T-helper 22 cell (primary cell): Measurements from ENCODE around the gene CLEC2L.

Experiments used
- DNase-seq: peaks from one replicate; pipeline ENCODE4 v3.0.0-alpha.2; 2020; ENCODE audit warnings: low read depth

Gene CLEC2L

DNA sequence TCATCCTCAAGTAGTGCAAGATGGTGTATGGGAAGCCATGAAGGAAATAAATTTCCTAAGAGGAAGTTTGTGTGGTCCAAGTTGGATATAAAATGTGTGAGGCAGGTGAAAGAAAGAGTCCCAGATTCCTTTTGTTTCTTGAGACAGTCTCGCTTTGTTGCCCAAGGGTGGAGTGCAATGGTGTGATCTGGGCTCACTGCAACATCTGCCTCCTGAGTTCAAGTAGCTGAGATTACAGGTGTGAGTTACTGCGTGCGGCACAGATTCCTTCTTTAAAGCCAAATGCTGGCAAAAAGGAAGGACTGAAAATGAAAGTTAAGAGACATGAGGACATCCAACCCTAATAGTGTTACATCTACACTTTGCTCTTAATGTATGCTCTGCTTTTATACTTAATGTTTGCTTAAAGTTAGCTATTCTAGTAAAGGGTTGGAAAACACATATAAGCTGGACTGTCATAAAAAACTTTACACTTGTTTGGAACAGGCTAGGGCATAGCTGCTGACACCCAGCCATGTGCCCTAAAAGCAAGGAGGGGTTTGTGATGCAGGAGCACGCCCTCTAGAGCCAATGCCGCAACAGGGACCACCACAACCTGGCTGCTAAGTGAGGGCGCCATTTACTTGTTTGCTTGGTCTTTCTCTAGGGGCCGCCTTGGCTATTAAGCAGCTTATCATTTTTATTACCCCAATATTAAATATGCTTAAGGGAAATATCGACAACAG, 34.5 kb downstream of the CLEC2L start:
- DNase-seq: no peak

DNA sequence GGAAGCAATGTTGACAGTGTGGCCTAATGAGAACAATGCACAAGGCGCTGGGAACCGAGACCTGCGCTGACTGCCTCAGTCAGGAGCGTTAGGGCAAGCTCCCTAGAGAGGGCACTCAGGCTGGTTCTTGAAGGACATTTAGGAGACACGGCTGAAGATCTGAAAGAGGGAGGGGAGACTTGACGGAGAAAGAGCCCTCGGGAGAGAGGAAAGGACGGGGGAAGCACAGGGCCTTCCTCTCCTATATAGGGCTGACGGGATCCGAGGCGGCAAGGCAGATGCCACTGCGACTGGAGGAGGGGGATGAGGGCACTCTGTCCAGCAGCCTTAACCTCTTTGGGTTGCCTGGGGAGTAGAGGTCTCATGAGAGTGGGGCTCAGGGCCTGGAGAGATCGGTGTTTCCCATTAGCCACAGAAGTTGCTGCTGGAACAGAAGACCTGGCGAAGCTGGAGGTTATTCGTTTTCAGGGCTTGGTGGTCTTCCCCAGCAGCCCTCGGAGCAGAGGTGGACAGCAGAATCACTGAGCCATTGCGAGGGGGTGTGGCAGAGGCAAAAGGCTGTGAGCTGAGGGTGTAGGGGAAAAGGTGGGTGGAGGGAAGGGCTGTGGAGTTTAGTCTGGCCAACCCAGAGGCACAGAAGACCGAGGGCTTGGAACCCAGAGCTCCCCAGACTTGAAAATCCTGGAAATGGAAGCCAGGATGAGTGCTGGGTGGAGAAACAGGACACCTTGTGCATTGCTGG, 36.0 kb downstream of the CLEC2L start:
- DNase-seq: no peak

DNA sequence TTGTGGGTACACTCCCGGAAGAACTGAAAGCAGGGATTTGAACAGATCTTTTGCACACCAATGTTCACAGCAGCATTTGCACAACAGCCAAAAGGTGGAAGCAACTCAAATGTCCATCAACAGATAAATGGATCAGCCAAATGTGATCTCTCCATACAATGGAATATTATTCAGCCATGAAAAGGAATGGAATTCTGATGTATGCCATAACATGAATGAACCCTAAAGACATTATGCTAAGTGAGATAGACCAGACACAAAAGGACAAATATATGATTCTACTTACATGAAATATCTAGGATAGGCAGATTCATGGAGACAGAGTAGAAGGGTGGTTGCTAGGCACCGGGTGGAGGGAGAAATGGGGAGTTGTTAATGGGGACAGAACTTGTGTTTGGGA, 36.7 kb downstream of the CLEC2L start:
- no peak for DNase-seq

DNA sequence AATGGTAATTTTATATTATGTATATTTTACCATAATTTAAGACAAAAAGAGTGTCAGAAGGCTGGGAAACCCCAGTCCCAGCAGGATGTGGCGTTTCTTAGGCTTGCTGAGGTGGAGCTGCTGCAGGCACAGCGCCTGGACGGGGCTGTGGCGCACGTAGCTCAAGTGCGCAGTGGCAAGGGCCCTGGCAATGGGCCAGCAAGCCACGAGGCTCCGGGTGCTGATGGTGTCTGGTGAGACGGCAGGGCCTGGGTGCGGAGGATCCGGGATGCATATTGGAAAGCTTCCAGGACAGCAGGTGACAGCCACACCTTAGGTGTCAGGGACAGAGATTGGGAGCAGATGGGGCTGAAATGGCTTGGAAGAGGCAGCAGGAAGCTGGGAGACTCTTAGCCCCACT, 37.2 kb downstream of the CLEC2L start:
- DNase-seq: no peak

DNA sequence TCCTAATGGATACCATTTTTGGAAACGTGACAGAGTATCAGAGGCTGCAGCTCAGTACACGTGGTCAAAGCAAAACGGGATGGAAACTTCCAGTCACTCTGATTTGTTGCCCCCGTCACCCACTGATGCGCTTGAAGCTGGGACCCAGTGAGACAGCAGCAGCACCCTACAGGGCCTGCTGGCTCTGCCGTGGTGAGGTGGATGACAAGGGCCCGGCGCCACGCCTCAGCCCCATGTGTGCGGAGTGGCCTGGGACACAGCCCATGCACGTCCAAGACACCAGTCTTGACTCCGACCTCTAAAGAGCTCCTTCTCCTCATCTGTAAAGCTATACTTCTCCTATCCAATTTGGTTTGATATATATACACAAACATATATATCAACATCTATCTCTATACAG, 39.0 kb downstream of the CLEC2L start:
- DNase-seq: no peak

DNA sequence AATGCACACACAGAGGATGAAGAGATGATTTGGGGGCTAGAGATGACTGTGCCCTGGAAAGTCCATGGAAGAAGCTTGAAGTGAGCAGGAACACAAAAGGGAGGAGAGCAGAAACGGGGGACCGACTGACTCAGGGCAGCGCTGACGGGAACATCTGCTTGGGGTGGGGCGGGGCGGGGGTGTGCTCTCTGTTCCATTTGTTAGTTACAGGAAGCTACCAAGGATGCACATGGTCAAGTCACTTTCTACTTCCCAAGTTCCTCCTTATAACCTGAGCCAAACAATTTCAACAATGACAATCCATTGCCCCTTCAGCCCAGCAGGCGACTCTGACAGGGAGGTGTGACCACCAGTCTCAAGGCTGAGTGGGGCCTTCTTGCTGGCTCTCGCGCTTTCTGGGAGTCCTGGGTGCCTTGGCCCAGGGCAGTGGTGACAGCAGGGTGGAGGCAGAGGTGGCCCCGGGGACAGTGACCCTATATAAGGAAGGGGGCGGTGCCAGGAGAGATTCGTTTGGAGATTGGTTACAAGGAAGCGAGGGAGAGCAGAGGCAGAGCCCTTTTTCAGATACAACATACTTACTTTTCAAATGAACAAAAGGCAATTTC, 39.6 kb downstream of the CLEC2L start:
- no peak for DNase-seq

DNA sequence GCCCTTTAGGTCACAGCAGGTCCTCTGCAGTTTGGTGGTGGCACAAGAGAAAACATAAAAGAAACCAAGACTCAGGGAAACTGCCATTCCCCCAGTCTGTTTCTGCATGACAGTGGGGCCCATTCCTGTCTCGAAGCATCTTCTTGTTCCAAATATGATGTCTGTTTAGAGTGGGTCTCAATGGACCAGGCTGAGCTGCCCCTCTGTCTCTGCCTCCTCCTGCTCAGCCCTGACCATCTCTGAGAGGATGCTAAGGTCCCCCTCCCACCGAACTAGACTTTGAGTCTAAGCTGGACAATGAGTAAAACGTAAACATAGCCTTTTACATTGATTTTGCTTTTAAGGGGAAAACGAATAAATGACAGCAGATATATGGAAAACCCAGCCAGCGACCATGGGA, 40.4 kb downstream of the CLEC2L start:
- DNase-seq: no peak

DNA sequence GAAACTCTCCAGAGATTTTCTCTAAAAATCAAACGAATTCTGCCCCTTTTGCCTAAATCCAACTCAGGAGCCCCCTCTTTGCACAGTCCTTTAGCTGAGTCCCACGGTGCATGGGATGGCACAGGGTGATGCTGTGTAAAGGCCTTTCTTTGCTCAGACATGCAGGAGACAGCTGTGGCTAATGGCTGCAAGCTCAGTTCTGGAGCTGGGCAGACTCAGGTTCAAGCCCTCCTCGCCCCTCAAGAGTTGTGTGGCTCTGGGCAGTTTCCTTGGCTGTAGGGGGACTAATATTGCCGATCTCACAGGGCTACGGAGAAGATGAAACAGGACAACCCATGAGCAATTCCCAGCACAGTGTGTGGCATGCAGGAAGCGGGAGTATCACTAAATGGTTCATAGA, 42.6 kb downstream of the CLEC2L start:
- DNase-seq: no peak

DNA sequence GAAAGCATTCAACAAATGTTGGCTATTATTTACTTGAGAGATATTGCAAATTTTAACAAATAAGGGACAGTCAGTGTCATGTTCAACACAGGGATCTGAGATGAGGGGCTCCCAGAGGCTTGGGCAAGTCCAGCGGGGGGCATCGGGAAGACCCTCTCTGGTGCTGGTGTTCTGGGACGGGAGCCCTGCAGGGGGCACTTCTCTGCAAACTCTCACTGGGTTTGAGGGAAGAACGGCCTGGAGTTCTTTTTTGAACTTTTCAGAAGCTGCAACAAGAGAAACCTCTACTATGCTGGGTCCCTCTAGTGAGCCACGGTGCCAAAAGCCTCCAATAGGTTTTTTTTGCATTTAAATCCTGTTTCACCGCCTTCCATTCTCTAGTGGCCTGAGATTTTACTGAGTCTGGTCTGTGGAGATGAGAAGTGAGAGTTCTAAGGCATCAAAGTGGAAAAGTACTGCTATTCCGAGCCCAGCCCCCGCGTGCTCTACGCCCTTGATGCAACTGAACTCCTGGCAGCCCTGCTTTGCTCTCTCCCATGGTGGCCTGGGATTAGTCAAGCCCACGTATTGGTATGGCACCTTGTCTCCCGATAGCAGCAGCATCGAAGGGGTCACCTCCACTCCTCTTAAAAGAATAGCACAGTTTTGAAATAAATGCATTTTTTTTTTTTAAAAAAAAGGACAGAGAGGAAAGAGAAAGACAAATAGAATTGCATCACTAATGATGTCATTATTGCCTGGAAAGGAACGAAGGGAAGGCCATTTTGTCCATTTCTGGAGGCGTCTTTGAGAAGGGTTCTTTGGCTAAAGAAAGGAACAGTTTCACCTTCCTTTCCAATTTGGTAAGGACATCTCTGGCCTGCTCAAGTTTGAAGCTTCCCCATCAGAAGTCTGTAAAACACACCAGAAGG, 43.5 kb downstream of the CLEC2L start:
- DNase-seq: no peak

DNA sequence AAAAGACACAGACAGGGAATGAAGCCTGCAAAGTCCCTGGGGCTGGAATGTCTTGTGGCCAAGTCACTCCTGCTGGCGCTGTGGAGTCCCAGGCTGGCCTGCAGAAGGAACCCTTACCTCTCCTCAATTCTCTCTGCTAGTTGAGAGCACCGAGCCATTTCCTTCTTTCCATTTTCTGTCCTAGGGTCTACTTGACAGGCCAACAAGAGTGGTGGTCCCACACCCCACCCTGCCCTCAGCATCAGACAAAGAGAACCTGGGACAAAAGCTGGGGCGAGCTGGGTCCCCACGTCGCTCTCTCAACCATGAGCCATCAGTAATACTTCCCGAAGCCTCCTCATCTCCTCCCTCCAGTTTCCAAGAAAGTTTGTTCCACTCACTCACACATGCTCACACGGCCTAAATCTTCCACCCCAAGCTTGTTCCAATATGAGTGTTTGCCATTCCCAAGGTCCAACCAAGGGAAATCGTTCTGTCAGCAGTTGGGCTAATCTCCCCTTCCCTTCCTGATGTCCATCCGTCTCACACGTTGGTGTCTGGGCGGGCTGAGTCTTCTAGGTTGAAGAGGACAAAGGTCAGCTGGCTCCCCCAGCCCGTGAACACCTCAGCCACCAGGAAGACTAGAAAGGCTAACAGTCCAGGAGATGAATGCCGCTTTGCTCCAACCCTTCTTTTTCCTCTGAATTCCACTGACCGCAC, 44.3 kb downstream of the CLEC2L start:
- DNase-seq: no peak

DNA sequence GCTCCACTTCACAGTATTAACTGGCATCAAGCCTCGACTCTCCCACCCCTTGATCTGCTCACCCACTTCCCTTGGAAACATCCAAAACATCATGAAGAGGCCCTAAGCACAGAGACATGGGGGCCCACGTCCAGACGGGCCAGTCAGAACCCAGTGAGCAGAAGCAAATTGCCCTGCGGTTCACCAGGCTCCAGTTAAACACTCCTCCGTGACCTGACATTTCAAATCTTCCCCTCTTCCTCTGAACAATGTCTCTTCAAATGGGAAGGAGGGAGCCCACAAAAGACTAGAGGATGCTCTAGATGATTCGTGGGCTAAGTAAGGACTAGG, 44.8 kb downstream of the CLEC2L start:
- no peak for DNase-seq

DNA sequence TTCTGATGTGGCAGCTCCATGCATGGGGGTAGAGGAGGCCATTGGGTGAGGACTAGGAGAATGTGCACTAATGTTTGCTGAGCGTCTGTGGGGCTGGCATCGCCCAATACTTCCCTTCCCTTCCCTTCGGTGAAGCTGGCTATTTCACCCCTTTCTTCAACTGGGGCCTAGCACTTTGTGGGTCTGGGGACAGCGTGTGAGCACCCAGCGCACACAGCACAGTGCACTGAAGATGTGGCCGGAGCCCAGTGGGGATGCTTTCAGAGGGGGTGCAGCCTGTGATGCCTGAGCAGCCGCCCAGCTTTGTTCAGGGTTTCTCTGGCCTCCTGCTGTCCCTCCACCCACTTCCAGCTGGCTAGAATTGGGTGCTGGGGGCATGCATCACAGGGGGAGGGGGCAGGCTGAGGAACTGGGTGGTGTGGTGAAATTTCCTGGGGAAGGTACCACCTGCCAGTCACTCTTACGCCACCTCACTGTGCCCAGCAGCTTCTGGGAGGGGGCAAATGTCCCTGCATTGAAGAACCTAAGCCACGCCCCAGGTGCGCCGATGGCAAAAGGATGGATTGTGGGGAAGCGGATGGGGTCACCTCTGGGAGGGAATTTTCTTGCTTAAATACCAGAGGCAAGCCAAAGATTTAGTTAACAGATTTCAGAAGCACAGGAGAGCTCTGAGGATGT, 45.5 kb downstream of the CLEC2L start:
- DNase-seq: no peak

DNA sequence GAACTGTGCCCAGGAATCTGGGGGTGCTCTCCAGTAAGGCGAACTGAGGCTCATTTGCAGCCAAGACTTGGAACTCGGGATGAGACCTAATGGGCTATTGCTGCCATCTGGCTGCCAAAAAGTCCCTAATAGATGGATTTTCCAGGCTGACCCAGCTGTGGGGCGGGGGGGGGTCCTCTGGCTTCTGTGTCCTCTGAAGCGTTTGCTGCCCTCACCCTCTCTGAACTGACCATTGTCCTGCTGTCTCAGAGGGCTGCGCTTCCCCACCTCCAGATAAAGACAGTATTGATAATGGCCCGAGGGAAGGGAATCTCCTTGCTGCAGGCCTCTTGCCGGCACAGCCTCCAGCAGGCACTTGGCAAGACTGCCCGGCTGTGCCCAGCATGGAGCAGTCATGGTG, 46.6 kb downstream of the CLEC2L start:
- no peak for DNase-seq

DNA sequence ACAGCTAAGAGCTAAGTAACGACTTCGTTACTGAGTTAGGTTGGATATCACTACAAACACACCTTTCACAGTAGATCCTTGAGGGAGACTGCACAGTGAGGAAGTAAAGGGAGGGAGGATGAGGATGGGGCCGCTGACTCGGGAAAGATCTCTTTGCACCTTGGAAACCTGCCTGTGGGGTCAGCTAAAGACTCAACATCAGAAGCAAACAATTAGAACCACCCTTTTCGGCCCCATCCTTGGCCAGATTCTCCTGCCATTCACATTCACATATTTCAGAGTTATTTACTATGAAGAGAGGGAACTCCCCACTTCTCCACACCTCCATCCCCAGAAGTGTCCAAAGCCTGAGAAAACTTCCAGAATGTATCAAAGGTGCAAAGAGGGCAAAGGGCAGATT, 47.1 kb downstream of the CLEC2L start:
- DNase-seq: no peak

DNA sequence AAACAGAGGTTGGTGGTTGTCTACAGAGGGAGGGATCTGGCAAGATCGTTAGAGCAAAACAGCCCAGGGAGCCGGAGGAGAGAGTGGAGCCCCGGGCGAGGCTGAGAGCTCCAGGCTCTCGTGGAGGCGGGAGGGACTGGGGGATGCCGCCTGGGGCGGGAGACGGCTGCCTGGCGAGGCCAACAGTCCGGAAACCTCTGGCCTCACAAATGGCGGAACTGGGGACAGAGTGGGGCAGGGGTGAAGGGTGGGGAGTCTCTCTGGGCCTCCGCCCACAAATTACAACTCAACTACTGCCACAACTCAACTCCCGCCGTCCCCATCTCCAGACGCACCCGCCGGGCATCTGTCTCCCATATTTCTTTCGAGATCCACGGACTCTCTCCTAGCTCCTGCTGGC, 47.7 kb downstream of the CLEC2L start:
- no peak for DNase-seq

DNA sequence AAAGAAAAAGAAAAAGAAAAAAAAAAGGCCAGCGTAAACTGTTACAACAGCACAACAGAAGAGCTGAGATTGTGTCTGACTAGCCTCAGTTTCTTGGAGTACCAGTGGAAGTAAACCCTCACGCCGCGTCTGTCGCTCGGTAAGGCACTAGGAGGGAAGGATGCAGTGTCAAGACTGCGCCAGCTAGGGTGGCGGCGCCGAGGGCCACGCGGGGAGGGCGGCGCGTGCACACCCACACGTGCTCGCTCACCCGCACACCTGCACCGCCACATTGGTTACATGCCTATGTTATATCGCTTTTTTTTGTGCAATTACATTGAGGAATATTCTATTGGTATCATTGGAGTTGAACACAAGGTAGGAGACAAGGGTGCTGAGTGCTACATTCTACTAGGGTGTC, 48.2 kb downstream of the CLEC2L start:
- DNase-seq: no peak

DNA sequence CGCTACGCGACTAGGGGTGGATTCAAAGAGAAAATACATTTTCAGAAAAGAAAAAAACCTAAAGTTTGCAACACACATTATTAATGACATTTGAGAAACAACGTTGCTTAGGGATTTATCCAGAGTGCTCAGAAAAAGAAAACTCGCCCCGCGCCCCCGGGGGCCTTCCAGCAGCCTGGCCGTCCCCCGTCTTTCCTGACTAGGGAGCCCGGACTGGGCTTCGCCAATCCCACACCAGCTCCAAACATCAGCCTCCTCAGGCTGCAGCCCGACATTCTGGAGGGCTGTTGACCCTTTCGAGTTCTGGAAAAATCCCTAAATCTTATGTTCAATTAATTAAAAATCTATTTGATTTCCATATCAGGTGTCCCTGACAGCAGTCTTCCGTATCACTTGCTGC, 48.6 kb downstream of the CLEC2L start:
- no peak for DNase-seq

DNA sequence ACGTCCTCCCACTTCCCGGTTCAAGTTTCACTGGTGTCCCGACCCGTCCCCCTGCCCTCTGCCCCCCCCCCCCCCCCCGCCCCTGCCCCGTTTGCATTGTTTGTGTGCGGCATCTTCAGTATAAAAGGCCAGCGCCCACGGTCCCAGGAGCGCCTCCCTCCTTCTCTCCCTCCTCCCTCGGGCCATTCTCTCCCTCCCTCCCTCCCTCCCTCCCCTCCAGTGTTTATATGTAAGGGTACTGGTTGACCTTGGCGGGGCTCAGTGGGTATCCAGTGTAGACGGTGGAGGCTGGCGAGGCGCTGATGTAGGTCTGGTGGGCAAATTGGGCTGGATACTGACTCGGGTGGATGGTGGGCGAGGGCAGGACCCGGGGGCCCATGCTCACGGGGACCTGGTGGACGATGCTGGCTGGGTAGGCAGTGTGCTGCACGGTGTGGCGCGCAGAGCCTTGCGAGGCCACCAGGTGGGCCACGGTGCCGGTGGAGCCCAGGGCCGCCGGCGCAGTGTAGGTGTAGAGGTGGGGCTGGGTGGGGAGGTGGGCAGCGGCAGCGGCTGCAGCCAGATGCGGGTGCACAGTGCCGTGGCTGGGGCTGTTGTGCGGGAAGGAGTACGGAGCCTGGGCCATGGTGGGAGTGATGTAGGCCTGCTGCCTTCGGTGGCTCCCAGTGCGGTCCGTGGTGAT, 49.4 kb downstream of the CLEC2L start:
- no peak for DNase-seq

DNA sequence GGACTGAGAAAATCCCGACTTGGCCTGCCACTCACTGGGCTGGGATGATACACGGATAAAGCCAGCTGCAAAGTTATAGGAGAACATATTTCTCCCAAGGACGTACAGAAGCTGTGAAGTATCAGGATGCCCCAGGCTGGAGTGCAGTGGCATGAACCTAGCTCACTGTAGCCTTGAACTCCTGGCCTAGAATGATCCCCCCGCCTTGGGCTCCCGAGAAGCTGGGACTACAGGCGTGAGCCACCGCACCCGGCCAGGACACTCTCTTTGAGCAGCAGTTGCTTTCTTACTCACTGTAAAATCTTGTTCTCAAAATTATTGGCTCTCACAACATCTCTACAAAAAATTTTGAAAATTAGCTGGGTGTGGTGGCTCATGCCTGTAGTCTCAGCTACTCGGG, 50.4 kb downstream of the CLEC2L start:
- DNase-seq: no peak

DNA sequence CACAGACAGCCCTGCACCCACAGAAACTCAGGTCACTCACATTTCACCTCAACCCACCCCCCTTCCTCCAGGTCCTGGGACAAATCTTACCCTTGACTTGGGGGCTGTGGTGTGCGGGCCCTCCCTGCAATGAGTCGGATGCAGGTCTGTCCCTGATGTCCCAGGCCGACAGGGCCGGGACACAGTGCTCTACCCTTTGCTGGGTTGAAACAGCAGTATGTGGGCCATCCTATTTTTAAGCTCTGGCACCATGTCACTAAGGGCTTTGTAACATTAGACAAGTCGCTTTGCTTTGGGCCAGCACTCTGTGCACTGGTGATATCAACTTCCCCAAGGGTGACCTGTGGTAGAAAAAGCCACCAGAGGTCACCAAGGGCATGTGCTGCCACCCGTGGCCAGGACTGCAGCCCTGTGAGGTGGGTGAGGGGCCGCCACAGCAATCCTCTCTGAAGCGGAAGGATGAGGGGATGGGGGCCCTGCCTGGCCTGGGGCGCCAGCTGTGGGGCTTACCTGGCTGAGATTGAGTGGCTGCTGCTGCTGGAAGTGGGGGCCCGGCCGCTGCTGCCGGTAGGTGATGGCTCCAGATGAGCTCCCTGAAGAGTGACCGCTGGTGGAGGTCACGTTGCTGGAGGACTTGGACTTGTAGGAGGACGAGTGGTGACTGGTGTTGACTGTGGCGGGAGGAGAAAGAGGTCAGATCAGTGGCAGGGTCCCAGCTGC, 51.3 kb downstream of the CLEC2L start:
- DNase-seq: no peak
